ENCODE measurements around the gene SLC22A17. TPM values are rescaled to one million over a fixed set of nuclear protein-coding genes. Genes with fewer than 3 reads are reported as not detected.

SLC22A17 gene
- total and polyA plus RNA-seq, 2 of the 13 experiments (the other 11 are each of a cell fraction or from before 2014, with no cell fraction given), result 0.95 to 1.1 TPM

GRCh38 chr14:23321572-23322547 lies 30.8 kb downstream of the SLC22A17 start (continued):
- TF ChIP-seq ZNF607 (CRISPR knock-in tag; IDR thresholded peaks at IDR 0.05; ENCODE audit: borderline replicate concordance) (no peak; the same call in none of the 2 replicates), ZNF367 (CRISPR knock-in tag; IDR thresholded peaks at IDR 0.05; ENCODE audit: borderline replicate concordance) (0 out of 2 replicates have a peak, but pooled peaks have one; percentile 28), GATAD2A (CRISPR knock-in tag; IDR thresholded peaks at IDR 0.05) (peak; percentile 40), NFRKB (IDR thresholded peaks at IDR 0.05) (no peak), SIX4 (CRISPR knock-in tag; IDR thresholded peaks at IDR 0.05) (no peak), ZNF496 (CRISPR knock-in tag; IDR thresholded peaks at IDR 0.05; ENCODE audit: insufficient replicate concordance) (no peak), IRX3 (CRISPR knock-in tag; IDR thresholded peaks at IDR 0.05; ENCODE audit: borderline replicate concordance, low read depth) (0 out of 2 replicates have a peak, but pooled peaks have one; percentile 55), SETDB1 (CRISPR knock-in tag; IDR thresholded peaks at IDR 0.05; ENCODE audit: borderline replicate concordance) (no peak), ZNF280D (CRISPR knock-in tag; IDR thresholded peaks at IDR 0.05) (no peak), BATF2 (CRISPR knock-in tag; IDR thresholded peaks at IDR 0.05) (peak; percentile 25; the same call in 1 of the 2 replicates), NFE2 (CRISPR knock-in tag; IDR thresholded peaks at IDR 0.05) (no peak), FOXC1 (CRISPR knock-in tag; IDR thresholded peaks at IDR 0.05; ENCODE audit: borderline replicate concordance) (peak; percentile 90; the same call in 1 of the 2 replicates), NCOA2 (CRISPR knock-in tag; IDR thresholded peaks at IDR 0.05) (no peak; the same call in 1 of the 2 replicates), ZNF512B (CRISPR knock-in tag; IDR thresholded peaks at IDR 0.05; ENCODE audit: borderline replicate concordance) (peak; percentile 90; the same call in 1 of the 2 replicates), KAT2B (IDR thresholded peaks at IDR 0.05; ENCODE audit: borderline replicate concordance, low read depth, low read length) (no peak), ZNF720 (CRISPR knock-in tag; IDR thresholded peaks at IDR 0.05) (no peak), SOX5 (CRISPR knock-in tag; IDR thresholded peaks at IDR 0.05; ENCODE audit: borderline replicate concordance) (peak; percentile 55), ZNF530 (CRISPR knock-in tag; IDR thresholded peaks at IDR 0.05; ENCODE audit: low read depth) (no peak), ZBTB38 (CRISPR knock-in tag; IDR thresholded peaks at IDR 0.05) (peak; percentile 62), SNAI1 (CRISPR knock-in tag; IDR thresholded peaks at IDR 0.05; ENCODE audit: borderline replicate concordance) (0 out of 2 replicates have a peak, but pooled peaks have one; percentile 40), ZBTB44 (CRISPR knock-in tag; IDR thresholded peaks at IDR 0.05) (no peak)
